HG03095 (cell line): Measurements from ENCODE around the gene RAD51B.

Experiments
- ATAC-seq: cut with Tn5 transposase; IDR thresholded peaks from one replicate; pipeline ENCODE4 v1.9.1; 2021; ENCODE audit warnings: moderate library complexity; ENCODE audit not compliant: unreplicated experiment

The RAD51B gene

GRCh38 chr14:68666899-68667298 is 847.3 kb downstream of the RAD51B start:
- ATAC-seq: no peak

DNA sequence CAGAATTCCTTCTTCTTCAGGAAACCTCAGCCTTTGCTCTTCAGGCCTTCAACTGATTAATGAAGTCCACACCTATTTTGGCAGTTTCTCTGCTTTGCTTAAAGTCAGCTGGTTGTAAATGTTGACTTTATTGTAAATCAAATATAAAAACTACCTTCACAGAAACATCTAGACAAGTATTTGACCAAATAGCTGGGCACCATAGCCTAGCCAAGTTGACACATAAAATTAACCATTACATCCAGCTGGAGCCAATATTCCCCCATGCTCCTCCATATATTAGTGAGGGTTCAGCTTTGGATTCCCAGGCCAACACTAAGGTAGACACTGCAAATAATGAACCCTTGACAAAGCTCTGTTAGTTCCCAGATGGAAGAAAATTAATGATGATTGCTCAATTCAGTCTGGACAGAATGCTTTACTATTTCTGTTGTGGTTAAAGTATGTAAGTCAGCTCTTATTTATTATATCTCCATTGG is 847.8 kb downstream of the RAD51B start:
- no peak for ATAC-seq

DNA sequence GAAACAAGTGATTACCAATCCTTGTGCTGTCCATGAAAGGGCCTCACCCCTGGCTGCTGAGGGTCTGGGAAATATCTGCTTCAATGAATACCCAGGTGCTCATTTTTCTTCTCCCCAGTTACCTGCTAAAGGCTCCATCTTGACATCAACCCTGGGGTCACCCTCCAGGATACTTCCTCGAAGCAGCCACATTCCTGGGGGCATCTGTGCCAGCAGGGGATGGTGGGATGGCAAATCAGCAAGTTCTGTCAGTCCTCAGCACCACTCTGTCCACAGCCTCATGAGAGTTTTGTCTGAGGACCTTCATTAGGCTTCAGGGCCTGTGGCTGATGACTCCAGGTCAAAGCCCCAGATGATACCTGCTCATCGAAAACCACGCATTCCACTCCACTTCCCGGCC is 848.4 kb downstream of the RAD51B start:
- no peak for ATAC-seq

DNA sequence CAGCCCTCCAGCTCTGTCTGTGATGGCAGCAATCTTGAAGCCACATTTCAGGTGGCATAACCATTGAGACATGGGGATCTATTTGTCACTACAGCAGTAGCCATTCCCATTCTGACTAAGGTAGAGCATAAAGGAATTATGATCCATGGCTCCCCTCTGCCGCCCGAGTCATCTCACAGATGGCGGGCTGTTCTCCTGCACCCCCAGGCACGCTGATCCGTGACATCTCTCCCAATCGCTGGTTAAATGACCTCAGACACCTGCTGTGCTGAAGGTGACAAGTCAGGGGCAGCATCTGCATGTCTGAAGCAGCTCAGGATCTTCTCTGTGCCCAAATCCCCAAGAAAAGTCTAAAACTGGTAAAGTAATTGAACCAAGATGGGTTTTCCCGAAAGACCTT is 849.0 kb downstream of the RAD51B start:
- ATAC-seq: no peak

GRCh38 chr14:68669111-68669511 is 849.5 kb downstream of the RAD51B start:
- ATAC-seq: no peak

DNA sequence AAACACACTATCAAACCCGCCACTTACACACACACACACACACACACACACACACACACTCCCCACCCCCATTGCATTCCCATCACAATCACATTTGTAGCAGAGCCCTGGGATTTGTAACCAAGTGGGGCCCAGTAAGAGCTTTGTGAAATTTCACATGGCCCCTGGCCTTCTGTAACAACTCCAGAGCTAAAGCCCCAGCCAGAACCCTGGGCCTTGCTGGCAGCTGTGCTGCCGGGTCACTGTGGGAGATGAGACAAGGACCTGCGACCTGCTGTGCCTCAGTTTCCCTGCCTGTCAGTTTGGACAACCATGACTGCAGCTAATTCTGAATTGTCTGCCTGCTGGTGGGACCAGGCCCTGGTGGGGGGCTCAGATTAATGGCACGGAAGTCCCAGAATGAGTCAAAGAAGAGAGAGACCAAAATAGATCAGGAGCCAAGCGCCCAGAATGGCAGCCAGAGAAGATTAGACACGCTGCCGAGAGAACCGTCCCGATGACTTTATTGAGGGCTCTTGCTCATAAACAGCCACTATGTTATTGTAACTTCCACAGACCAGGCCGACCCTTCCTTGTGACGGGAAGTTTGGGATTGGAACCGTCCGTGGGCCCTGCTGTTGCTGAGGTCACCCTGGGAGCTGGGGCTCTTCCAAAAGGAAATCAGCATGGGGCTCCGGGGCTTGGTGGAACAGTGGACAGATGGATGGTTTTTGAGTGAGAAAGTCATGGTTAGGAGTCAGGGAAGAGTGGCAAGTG is 850.2 kb downstream of the RAD51B start:
- no peak for ATAC-seq

GRCh38 chr14:68670359-68670715 is 850.8 kb downstream of the RAD51B start:
- no peak for ATAC-seq

DNA sequence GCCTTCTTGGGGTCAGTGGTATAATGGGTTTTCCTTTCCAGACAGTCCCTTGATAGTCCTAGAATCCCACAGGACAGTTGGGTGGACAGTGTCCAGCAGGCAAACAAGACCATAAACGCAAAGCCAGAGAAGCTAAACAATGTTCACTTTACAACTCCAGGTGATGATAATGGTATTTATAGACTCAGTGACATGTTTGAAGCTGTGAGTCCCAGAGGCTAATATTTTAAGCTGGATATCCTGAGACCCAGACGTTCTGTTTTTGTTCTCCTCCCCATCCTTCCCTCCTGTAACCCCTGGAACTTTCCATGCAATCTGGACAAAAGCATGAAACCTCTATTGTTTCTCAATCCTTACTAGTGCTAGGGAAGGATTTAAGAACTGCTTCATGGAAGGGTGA is 852.3 kb downstream of the RAD51B start:
- no peak for ATAC-seq

DNA sequence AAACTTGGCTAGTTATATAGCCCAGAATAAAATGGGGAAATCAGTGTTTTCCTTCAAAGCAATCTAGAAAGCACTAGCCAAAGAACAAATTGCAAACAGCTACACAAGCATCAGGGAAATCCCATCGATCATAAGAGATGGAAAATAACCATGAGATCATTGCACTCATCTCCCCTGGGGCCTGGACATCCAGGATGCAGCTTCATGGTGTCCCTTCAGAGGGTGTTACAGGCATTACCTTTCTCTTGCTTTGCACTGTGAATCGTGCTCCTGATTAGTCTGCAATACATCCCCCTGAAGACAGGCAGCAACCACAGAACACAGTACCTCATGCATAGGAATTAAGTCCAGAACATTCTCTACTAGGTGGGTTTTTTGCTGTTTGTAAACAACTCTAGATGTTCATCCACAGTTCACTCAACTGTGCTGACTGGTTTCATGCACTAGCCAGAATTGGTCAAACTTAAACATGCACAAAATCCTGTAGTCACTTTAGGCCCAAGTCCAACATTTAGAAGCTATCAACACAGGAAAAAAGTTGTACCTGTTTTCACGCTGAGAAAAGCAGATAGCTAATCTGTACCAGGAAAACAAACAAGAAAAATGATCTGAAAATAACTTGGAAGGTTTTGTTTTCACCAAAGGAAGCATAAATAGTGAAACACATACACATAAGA is 853.2 kb downstream of the RAD51B start:
- ATAC-seq: no peak

DNA sequence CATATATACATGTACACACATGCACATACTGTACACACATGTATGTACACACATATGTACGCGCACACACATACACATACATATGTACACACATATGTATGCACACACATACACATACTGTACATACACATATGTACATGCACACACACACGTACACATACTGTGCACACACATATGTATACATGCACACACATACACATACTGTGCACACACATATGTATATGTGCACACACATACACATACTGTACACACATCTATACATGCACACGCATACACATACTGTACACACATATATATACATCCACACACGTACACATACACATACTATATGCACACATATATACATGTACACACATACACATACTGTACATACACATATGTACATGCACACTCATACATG is 853.9 kb downstream of the RAD51B start:
- ATAC-seq: no peak

DNA sequence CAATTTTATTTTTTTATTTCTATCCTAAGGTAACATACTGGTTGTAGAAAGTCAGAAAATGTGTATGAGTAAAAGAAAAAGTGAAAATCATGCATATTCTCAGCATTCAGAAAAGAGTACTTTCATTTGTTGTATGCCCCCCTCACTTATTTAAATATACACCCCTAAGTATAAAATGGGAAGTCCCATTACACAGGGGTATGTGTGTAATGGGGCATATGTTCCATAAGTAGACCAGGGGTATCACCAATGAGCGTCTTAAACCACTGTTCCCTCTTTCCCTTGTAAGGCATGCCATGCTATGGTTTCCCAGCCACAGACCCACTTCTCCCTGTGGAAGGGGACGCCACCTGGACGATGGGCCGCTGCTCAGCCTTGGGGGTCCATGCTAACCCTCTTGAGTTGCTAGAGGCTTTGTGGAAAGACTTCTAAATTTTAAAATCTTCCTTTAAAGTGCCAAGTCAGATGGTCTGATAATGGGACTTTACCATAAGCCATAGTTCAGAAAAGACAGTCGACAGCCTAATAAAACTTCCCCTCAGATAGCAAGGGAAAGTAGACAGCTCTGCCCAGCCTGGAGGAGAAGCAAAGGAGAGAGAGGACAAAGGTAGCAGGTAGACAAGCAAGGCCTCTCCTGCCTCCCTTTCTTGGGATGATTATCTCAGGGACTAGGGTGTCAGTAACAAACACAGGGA is 855.1 kb downstream of the RAD51B start:
- ATAC-seq: no peak

DNA sequence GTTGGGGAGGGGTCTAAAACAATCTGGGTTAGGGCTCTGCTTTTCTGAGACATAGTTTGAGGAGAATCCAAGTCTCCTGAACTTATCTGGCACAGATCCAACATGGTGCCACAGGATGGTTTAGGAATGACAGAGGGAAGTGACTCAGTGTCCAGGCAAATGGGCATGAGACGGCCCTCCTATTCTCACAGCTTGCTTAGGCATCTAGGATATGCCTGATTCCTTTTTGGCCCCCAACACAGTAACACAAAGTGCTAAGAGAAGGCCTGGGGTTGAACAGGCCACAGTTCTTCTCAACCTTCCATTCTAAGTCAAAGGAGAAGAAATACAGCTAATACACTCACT is 855.6 kb downstream of the RAD51B start:
- ATAC-seq: no peak

DNA sequence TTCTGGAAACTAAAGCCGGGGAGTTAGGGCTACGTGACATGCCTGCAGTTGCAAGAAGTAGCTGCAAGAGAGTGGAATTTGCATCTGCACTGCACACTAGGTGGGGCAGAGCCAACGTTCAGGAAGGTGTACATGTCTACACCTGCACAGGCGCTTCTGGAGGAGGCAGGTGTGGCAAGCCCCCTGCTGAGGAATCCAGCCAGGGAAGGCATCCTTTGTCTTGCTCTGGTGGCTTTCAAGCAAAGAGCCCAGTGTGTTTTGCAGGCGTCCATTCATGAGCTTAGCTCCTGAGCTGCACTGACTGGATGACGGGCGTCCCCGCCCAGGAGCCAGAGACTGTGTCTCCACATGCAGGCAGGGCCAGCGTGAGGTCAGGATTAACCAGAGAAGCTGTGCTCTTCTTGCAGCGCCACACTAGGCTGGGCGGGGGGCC is 856.9 kb downstream of the RAD51B start:
- ATAC-seq: no peak

DNA sequence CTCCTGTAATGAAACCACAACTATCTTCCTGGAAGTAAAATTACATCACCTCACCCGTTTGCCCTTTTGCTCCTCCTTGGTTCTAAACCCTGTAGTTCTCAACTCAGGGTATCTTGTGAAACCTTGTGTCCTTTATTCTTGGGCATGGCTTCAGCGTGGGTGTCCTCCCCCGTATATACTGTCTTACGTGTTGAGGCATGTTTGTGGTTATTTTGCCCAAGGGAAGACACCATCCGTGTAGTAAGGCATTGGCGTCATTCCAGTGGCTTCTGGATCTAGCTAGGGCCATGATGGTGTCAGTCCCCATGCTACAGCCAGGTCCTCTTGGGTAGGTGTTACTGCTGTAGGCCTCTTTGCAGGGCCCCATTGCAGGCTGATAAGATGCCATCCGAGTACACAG is 857.9 kb downstream of the RAD51B start:
- ATAC-seq: no peak

DNA sequence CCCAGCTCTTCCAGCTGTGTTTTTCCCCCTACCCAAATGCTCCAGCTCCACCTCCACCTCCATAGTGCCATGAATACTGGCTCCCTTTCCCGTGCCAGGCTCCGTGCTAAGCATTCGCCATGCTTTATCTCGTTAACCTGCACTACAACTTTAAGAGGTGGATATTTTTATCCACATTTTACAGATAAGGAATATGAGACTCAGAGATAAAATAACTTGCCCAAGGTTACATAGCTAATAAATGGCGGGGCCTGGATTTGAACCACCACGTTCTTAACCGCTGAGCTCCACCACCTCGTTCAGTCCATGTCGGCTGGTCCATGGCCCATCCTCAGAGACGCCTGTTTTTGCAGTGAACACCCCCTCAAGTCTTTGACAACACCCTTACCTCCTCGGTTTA is 858.3 kb downstream of the RAD51B start:
- no peak for ATAC-seq

DNA sequence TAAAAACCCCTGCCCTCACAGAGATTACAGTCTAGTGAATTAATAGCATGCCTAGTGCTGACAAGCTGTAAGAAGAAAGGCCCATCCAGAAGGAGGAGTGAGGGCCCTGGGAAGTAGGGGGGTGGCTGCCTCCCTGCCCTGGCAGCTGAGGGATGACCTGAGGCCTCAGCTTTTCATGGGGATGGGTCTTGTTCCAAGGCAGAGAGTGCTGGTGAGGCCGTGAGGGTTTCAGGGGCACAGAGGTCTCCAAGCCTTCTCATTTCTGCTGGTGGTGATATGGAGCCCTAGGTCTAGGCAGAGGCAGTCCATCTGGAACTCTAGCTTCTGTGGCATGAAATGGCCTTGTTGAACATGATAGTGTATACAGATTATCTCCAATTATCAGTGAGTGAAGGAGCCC is 858.9 kb downstream of the RAD51B start:
- no peak for ATAC-seq

- no peak for ATAC-seq
Observed at GRCh38 chr14:68679301-68679700, 859.7 kb downstream of the RAD51B start.

DNA sequence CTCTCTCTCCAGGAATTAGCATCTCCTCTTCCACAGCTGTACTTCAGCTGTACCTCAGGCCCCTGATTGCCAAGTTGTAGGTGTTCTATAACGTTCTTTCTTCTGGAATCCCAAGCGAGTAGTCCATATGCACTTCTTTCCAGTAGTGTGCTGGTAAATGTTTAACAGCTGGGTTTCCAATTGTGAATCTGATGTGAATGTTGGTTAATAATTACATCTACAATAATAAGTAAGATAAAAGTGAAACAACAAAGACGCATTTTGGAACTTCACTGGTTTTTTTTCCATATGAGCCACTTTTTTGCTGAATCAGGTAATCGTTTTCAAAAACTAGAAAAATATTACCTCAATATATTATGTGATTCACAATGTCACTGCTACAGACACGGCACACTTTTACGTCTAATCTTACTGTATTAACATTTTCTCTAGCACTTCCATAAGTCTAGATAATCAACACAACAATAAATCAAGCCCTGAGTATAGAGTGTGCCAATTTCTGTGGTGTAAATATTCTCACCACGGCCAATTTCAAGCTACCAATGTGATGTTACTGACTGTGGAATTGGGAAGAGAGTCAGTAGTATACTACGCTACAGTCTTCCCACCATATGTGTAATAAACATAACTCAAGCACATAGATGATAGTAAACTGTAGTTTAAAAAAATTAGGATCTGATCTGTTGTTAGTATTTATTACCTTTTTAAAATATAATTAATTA is 860.3 kb downstream of the RAD51B start:
- no peak for ATAC-seq

DNA sequence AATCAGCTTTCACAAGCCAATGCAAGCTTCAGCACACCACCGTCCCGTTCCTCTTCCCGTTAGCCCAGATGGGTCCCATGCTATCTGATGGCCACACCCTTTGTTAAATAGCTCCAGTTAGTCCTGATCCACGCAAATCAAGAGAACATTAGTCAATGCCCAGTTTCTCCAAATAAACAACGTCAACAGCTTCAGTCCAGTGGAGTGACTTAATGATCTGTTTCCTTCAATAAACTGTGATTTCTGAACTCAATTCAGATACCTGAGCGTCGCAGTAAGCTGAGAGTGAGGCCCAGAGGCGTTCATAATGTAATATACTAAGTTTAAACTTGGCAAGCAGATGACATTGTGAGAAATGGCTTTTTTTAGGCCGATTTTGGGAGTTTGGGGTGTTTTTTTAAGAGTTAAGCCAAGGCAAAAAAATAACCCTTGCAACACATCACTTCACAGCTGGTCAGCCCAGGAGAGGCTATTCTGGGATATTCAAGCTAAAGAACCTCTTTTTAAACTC is 861.0 kb downstream of the RAD51B start:
- ATAC-seq: no peak

DNA sequence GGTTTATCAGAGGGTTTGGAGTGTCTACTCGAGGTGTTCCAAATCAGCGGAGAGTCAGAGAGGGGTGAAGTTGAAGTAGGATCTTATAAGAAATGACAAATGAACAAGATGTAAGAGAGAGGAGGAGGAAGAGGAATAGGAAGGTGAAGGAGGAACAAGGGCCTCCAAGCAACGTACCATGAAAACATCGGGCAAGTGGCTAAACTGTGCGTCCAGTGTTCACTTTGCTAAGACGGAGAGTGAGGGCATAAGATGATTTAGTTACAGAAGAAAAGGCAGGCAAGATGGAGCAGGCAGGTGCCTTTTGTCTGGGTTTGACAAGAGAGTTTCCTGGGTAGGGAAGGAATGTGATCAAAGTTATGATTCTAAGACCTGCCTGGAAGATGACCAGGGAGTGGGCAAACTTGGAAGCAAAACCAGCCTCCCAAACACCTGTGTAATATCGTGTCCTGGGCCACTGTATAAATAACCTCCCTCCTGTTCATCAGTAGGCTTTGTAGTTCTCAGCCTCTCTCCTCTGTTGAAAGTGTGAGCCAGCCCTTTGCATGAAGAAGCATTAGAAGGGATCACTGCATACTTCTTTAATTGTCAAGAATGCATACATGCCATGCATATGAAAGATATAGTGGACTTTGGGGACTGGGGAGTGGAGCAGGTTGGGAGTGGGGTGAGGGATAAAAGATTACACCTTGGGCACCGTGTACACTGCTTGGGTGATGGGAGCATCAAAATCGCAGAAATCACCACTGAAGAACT is 861.9 kb downstream of the RAD51B start:
- ATAC-seq: no peak
